GM18526 (cell line): ENCODE measurements around the gene PRAMEF11.
"Not testable (repeated sequence)": the region's sequence is repeated elsewhere in the genome, so short reads cannot be mapped to it uniquely, and the experiment has no call there.

ENCODE experiments used
- POLR2A ChIP-seq: IDR thresholded peaks from 3 replicates; pipeline ENCODE4 v1.6.1; 2011; ENCODE audit not compliant: insufficient read length; ENCODE audit errors: extremely low read depth

PRAMEF11 gene

DNA sequence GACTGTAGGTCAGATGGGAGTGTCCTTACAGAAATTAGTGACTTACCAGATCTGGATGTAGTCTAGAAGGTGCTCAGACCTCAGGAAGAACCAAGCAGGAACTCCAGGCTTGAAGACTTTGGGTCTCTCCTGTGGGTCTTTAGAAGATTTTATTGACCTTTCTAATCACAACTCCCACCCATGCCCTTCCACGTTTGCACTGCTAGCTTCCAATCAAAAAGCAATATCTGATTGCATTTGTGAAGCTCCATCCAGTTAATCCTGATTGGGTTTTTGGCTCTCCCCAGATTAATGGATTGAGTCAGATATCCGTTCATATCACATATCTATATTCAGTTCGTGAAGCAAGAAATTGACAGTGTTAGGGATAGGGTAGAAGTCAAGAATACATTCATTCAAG is at the start of gene PRAMEF11:
PRAMEF11 (minus strand) TSS at position 101 of the 400 bp plus-strand sequence. CDS start 2,621 bp downstream, outside the sequence.
- not testable (repeated sequence) for TF ChIP-seq POLR2A

DNA sequence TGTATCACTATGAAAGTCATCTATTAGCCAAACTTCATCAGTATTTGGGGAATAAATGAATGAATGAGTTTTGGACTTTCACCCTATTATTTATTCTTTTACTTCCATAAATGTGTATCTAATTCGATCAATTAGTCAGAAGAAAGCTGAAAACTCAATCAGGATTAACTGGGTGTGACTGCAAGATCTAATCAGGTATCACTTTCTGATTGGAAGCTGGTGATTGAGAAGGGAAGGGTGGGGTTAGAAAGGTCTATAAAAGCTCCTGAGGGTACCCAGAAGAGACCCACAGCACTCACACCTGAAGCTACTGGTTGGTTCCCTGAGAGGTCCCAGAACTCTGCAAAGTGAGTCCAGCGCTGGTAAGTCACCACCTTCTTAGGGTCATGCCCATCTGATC is 25.6 kb upstream of the PRAMEF11 start, which contains the start of gene PRAMEF2:
PRAMEF2 (plus strand) TSS at position 301 of the 400 bp plus-strand sequence. CDS start 1,924 bp downstream, outside the sequence.
- not testable (repeated sequence) for TF ChIP-seq POLR2A

DNA sequence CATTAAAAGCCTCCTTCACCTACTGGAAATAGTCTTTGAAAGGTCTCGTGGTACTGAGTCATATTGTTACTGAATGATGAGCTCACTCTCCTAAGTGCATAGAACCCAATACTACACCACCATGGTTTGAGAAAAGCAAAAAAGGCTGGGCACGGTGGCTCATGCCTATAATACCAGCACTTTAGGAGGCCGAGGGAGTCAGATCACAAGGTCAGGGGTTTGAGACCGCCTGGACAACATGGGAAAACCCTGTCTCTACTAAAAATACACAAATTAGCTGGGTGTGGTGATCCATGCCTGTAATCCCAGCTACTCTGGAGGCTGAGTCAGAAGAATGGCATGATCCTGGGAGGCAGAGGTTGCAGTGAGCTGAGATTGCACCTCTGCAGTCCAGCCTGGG is 20.6 kb upstream of the PRAMEF11 start:
- TF ChIP-seq POLR2A: no peak

DNA sequence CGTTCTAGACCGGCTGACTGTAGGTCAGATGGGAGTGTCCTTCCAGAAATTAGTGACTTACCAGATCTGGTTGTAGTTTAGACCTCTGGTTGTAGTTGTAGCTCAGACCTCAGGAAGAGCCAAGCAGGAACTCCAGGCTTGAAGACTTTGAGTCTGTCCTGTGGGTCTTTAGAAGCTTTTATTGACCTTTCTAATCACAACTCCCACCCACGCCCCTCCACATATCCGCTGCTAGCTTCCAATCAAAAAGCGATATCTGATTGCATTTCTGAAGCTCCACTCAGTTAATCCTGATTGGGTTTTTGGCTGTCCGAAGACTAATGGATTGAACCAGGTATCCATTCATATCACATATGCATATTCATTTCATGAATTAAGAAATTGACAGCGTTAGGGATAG is 17.4 kb upstream of the PRAMEF11 start, which contains the start of gene HNRNPCL1:
HNRNPCL1 (minus strand) TSS at position 101 of the 400 bp plus-strand sequence. CDS start 431 bp downstream, outside the sequence.
- not testable (repeated sequence) for TF ChIP-seq POLR2A

DNA sequence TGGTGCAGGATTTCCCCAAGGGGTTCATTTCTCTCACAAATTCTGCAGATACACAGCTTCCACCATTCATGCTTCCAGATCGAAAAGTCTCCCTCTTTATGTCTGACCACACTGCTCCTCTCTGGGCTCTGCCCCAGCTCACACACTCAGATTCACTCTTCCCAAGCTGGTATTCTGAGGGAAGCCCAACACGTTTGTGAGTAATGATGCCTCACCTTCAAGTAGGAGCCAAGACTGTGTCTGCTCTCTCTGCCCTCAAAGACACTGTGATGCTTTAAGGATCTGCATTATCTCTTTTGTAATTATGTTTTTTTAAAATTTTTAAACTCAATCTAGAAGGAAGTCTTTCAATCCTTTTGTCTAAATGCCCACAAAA is 19.8 kb downstream of the PRAMEF11 start:
- no peak for TF ChIP-seq POLR2A

DNA sequence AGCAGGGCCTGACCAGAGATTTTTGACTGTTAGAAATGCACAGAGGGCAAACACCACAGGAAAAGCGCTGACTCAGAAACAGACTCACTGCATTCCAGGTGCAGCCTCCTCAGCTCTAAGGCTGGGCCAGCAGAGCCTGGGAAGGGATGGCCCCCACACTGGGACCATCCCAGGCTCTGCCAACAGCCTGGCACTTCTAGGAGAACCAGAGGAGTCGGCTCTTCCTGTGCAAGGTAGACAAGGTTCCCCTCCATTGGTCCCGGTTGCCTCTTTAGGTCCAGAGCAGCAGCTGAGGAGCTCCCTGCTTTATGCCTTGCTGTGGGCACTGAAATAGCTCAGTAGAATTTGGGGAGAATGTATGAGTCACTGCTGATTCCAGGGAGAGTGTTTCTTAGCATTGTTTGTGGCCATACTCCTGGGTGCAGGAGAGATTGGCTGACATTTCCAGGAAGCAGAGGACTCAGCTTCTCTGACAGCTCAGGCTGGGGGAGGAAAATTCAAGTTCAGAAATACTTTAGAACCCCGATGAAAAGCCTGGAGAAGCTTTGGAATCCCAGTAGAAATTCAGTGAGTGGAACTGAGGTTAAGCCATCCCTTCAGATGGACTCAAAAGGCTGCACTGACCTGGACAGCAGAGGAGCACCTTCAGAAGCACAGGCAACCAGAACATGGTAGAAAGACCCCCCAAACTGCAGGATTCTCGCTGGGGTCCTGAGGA is 20.4 kb downstream of the PRAMEF11 start:
- no peak for TF ChIP-seq POLR2A

DNA sequence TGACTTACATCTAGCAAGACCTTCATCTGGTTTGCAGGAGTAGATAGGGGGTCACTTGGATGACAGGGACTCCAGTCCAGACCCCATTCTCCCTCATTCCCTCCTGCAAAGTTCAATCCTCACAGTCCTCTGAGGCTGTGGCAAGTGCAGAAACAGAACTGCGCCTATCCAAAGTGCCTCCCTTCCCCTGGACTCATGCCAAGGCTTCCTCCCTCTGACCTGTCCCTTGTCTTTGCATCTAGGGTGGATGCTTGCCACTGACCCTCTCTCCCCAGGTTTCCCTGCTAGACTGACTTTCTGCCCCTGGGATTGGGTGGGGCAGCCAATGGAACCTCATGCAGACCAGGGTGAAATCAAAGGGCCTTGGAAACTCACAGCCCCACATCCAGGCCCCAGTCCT is 21.3 kb downstream of the PRAMEF11 start:
- TF ChIP-seq POLR2A: no peak

DNA sequence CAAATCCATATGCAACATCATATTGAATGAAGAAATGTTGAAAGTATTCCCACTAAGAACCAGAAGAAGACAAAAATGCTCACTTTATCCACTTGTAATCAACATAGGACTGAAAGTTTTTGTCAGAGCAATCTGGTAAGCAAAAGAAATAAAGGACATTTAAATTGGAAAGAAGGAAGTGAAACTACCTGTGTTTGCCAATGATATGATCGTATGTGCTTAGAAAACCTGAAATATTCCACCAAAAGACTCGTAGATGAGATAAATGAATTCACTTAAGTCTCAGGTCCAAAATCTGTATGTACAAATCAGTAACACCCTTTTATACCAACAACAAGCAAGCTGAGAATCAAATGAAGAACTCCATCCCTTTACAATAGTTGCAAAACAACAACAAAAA is 31.5 kb downstream of the PRAMEF11 start:
- no peak for TF ChIP-seq POLR2A

DNA sequence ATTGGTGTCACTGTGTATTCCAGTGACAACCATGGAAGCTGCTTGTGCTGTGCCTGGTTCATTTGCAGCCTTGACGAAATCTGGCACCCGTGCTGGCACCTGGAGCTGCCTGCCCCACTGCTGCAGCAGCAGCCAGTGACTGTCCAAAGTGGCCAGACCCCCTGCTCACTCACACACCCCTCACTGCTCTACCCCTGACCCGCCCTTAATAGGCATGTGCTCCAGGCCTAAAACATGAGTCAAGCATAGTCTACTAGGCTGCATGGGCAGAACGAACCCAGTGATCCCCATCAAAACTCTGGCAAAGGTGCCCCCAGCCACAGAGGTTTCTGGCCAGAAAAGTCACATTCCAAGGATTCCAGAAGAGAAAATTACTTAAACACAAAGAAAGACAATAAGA is 32.3 kb downstream of the PRAMEF11 start:
- no peak for TF ChIP-seq POLR2A

DNA sequence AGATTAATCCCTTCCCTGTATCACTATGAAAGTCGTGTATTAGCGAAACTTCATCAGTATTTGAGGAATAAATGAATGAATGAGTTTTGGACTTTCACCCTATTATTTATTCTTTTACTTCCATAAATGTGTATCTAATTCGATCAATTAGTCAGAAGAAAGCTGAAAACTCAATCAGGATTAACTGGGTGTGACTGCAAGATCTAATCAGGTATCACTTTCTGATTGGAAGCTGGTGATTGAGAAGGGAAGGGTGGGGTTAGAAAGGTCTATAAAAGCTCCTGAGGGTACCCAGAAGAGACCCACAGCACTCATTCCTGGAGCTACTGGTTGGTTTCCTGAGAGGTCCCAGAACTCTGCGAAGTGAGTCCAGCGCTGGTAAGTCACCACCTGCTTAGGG is 40.1 kb downstream of the PRAMEF11 start, which contains the start of gene PRAMEF1:
PRAMEF1 (plus strand) TSS at position 301 of the 400 bp plus-strand sequence. CDS start 1,831 bp downstream, outside the sequence.
- TF ChIP-seq POLR2A: not testable (repeated sequence)

DNA sequence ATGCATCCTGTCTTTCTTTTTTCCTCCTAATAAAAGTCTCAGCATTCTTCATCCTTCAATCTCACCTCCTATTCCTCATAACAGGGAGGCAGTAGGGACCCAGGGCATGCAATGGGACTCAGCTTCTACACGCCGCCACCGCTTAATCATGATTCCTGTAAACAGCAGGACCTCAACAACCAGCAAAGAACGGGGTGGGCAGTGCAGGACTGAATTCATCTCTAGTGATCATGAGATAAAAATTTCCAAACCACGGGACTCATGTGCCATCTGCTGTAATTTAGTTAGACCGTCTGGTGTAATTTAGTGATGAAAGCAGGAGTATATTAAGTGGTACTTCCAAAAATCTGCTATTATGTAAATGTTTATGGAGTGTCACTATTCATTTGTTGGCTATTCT is 52.3 kb downstream of the PRAMEF11 start:
- no peak for TF ChIP-seq POLR2A

DNA sequence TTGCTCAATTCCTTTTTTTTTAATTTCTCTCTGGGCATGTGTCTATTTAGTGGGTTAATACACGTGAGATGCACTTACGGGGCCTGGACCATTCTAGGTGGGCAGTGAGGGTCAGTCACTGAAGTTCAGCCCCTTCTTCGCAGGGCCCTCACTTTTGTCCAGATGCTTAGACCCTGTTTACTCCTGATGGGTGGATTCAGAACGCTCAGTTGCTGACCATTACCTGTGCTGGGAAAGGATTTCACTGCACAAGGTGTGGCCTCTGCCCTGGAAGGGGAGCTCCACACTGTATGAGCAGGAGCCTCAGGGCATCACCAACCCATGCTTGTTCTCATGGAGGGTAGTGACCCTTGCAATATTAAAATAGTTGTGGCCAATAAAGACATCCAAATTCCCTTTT is 53.1 kb downstream of the PRAMEF11 start:
- no peak for TF ChIP-seq POLR2A

DNA sequence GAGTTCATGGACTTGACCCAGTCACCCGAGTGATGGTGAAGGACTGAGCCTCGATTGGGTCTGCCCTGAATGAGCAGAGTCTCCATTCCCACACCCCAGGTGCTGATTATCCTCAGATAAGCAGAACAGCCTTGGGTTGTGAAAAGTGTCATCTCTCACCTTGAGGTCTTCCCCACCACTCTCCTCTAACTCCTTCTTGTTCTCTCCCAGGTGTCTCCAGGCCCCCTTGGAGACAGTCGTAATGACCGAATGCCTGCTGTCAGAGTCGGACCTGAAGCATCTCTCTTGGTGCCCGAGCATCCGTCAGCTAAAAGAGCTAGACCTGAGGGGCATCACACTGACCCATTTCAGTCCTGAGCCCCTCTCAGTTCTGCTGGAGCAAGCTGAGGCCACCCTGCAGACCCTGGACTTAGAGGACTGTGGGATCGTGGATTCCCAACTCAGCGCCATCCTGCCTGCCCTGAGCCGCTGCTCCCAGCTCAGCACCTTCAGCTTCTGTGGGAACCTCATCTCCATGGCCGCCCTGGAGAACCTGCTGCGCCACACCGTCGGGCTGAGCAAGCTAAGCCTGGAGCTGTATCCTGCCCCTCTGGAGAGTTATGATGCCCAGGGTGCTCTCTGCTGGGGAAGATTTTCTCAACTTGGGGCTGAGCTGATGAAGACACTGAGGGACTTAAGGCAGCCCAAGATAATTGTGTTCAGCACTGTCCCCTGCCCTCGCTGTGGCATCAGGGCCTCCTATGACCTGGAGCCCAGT is 54.2 kb downstream of the PRAMEF11 start:
- TF ChIP-seq POLR2A: no peak

DNA sequence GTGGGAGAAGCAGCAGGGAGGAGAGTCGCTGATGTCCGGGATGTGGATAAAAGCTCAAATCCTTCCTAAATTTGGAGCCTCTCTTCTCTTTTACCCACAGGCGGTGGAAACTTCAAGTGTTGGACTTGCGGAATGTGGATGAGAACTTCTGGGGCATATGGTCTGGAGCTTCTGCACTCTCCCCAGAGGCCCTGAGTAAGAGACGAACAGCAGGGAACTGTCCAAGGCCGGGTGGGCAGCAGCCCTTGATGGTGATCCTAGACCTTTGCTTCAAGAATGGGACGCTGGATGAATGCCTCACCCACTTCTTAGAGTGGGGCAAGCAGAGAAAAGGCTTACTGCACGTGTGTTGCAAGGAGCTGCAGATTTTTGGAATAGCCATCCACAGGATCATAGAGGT is 55.8 kb downstream of the PRAMEF11 start:
- no peak for TF ChIP-seq POLR2A

DNA sequence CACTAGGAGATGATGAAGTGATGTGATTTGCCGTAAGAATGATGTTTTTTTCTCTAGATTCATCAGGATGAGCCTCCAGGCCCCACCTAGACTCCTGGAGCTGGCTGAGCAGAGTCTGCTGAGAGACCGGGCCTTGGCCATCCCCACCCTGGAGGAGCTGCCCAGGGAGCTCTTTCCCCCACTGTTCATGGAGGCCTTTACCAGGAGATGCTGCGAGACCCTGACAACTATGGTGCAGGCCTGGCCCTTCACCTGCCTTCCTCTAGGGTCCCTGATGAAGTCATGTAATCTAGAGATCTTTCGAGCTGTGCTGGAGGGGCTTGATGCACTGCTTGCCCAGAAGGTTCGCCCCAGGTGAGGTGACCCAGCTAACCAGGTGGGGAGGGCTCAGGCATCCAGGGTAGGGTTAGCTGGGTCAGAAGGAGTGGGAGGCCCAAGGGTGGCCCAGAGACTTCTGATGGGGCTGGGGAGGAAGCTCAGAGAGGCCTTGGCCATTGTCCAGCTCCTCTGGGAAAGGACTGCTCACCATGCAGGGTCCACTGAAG is 56.3 kb downstream of the PRAMEF11 start:
- TF ChIP-seq POLR2A: no peak
